Cerebellar cortex (tissue), 1 donor: ENCODE measurements around the gene LARGE2.
"Not testable (repeated sequence)": the region's sequence is repeated elsewhere in the genome, so short reads cannot be mapped to it uniquely, and the experiment has no call there.

ENCODE experiments used
- DNase-seq: peaks from one replicate; pipeline ENCODE4 v3.0.0-alpha.2; 2015; ENCODE audit warnings: low spot score

Gene LARGE2

DNA sequence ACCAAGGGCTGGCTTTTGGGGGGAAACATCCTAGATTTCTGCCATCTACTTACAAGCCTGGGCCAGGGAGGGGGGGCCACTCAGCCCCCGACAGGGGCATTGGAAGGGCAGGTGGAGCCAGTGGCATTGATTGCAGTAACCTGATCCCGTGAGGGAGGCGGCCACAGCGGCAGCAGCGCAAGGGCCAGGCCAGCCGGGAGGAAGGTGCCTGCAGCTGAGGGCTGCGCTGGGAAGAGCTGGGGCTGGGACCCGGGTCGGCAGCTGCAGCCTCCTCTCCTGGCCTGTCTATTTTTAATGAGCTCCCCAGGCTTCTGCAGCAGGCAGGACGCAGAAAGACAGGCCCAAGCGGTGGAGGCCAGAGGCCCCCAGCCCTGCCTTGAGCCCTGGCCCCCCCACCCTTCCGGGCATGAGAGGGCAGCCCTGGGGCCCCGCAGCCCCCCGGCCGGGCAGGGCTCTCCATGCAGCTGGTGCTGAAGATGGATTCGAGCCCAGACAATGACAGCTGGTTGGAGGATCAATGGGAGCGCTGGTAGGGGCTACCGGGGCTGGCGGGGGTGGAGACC lies 26.0 kb upstream of the LARGE2 start:
- DNase-seq: no peak

DNA sequence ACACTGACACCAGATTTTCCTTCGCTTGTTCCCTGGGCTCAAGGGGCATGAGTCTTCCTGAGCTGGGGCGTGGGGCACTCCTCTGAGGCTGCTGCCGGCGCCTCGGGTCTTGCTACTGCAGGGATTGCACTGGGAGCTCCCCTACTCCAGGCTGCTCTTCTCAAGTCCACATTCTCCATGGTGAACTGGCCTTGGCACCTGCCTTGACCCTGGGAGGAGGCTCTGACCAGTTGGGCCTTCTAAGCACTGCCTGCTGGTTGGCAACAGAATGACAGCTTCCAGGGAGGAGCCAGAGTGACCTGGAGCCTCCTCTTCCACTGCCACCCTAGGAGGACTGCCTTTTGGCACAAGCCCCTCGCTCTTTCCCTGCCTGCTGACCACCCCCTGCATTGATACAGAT lies 24.9 kb upstream of the LARGE2 start:
- no peak for DNase-seq

DNA sequence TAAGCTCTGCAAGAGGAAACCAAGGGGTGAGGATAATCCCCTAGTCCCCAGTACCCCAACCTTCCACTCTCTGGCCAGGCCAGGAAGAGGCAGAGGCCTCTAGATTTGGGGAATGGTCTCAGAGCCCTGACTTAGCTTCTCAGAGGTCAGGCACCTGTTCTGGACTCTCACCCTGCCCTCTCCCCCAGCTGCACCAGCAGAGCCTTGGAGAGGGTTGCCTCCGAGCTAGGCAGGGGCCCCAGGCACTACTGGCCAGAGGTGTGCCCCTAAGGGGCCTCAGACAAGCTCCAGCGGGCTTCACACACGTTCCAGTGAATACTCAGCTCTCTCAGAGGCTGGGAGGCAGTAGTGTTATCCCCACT lies 23.4 kb upstream of the LARGE2 start:
- no peak for DNase-seq

DNA sequence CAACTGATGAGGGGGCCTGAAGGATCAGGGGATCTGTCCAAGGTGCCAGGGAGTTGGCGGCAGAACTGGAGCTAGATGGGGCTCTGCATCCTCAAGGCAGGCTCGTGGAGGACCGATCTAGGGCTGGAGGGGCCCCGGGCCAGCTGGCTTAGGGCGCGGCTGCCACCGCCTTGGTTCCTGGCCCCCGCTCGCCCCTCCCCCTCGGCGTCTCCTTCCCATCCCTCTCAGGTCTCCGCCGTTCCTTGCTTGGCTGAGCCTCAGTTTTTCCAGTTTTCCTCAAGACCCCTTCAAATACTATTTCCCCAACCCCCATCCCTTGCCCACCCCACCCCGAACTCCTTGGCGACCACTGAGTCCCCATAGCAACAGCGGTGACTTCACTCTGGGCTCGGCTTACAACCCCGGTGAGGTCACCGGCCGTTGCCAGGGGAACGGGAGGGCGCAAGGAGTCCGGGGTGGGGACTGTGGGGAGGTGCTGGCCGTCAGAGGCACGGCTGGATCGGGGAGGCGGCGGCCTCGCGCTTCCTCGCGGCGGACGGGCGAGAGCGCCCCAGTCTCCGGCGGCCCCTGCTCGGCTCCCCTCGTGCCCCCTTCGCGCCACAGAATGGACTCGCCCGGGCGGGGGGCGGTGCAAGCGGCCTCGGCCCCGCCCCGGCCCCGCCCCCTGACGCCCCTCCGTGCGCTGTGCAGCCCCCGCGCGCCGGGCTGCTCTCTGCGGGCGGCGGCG lies 22.8 kb upstream of the LARGE2 start:
- peak; percentile 88 for DNase-seq

DNA sequence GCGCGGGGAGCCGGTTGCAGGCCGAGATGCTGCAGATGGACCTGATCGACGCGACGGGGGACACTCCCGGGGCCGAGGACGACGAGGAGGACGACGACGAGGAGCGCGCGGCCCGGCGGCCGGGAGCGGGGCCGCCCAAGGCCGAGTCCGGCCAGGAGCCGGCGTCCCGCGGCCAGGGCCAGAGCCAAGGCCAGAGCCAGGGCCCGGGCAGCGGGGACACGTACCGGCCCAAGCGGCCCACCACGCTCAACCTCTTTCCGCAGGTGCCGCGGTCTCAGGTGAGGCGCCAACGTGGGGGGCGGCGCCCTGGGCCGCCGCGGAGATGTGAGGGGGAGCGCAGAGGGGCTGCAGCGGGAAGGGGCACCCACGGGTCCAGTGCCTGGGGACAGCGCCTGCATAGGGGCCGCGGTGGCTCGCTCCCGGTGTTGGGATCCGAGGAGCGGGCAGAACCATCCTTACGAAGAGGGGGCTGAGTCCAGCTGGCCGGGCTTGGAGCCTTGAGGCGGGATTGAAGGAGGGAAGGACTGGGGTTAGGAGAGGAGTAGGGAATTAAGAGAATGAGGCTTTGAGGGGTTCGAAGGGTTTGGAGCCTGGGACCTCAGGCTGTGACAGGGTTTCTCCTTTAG lies 22.2 kb upstream of the LARGE2 start:
- DNase-seq: not testable (repeated sequence)

DNA sequence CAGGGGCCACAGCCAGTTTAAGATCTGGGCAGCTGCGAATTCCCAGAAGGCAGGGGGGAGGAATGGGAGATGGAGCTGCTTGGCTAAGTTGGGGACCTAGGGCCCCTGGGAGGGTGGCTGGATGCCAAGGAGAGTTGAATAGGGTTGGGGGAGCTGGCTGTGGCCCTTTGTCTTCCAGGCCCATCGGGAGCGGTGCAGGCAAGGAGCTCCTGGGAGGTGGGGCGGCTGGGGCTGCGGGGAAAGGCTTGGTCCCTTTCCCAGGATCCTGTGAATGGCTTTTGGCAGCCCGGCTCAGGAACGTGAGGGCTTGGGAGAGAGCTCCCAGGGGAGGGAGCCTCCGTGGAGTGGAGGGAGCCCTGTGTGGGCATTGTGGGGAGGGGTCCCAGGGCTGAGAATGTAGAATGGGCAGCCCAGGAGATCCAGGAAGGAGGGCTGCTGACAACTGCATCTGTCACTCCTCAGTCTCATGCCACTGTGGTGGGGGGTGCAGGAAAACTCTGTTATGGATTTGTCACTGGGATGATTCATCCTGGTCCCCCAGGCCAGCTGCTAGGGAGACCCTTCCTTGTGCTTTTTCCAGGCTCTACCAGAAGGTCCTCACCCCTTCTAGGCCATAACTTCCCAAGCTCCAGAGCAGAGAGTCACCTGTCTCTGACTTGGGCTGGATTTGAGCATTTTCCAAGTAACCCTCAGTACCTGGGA lies 21.4 kb upstream of the LARGE2 start:
- DNase-seq: peak; percentile 48

DNA sequence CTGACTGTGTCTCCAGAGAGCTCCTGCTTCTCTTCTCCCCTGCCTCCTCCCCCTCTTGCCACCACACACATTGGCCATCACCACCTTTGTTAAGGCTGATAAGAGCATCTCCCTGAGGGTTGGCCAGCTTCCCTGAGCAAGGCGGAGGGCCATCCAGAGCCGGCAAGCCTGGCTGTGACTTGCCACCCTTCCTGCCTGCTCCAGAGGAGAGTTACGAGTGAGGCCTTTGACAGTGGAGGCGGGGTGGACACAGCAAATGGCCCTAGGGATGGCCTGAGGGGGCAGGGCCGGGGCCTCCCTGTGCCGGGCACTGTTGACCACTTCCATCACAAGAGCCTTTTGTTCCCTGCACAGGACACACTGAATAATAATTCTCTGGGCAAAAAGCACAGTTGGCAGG lies 20.8 kb upstream of the LARGE2 start:
- DNase-seq: peak; percentile 49

DNA sequence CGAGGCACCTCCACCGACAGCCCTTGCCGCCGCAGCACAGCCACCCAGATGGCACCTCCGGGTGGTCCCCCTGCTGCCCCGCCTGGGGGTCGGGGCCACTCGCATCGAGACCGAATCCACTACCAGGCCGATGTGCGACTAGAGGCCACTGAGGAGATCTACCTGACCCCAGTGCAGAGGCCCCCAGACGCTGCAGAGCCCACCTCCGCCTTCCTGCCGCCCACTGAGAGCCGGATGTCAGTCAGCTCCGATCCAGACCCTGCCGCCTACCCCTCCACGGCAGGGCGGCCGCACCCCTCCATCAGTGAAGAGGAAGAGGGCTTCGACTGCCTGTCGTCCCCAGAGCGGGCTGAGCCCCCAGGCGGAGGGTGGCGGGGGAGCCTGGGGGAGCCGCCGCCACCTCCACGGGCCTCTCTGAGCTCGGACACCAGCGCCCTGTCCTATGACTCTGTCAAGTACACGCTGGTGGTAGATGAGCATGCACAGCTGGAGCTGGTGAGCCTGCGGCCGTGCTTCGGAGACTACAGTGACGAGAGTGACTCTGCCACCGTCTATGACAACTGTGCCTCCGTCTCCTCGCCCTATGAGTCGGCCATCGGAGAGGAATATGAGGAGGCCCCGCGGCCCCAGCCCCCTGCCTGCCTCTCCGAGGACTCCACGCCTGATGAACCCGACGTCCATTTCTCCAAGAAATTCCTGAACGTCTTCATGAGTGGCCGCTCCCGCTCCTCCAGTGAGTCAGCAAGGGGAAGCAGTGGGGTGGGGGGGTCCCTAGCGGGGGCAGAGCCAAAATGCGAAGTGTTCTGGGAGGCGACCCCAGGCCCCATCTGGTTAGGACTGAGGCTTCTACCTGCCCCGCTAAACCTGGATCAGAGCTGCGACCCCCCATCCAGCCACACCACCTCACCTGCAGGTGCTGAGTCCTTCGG lies 19.7 kb upstream of the LARGE2 start:
- no peak for DNase-seq

DNA sequence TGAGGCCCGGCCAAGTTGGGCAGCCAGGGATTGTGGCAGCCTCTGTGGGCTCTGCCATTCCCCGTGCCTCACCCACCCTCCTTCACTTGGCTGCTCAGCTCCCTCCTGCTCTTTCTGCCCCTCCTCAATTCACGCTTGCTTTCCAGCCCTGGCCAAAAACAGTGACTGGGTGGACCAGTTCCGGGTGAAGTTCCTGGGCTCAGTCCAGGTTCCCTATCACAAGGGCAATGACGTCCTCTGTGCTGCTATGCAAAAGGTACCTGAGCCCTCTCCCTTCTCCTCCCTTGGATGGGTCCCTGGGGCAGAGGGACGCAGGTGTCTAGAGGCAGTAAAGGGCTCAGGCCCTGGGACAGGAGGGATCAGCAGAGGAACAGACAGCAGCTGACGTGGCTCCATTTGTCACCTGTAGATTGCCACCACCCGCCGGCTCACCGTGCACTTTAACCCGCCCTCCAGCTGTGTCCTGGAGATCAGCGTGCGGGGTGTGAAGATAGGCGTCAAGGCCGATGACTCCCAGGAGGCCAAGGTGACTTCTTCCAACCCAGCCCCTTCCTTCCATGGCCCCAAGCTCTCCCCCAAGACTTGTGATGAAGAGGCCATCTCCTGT lies 18.0 kb upstream of the LARGE2 start:
- DNase-seq: no peak

DNA sequence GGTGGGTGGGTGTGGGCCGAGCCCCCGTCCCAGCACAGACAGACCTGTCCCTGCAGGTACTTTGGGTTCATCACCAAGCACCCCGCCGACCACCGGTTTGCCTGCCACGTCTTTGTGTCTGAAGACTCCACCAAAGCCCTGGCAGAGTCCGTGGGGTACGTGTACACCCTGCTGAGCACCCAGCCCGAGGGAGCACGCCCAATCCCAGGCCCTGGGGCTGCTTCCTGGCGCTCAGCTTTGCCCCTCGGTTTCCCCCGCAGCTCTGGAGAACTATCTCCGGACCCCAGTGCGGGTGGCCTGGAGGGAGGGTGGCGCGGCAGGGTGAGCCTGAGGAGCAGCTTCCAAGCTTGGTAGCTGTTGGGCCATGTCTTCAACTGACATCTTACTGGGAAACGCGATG lies 17.4 kb upstream of the LARGE2 start:
- no peak for DNase-seq

DNA sequence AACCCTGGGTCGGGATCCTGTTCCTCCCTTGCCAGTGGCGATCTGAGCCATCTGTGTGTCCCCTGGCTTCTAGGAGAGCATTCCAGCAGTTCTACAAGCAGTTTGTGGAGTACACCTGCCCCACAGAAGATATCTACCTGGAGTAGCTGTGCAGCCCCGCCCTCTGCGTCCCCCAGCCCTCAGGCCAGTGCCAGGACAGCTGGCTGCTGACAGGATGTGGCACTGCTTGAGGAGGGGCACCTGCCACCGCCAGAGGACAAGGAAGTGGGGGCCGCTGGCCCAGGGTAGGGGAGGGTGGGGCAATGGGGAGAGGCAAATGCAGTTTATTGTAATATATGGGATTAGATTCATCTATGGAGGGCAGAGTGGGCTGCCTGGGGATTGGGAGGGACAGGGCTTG lies 16.9 kb upstream of the LARGE2 start:
- DNase-seq: not testable (repeated sequence)

DNA sequence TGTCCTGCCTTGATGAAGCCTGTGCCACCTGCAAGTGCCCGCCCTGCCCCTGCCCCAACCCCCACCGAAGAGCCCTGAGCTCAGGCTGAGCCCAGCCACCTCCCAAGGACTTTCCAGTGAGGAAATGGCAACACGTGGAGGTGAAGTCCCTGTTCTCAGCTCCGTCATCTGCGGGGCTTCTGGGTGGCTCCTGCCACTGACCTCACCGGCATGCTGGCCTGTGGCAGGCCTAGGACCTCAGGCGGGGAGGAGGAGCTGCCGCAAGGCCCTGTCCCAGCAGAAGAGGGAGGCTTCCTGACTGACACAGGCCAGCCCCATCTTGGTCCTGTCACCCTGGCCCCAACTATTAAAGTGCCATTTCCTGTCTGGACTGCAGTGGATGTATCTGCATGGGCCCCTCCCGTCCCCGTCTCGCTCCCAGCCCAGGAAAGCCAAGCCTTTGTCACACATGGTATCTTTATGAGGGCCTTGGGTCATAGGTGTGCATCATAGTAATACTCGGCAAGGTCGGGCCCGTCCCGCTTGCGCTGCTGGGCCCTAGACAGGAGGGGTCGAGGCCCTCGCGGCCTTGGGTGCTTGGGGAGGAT lies 16.3 kb upstream of the LARGE2 start:
- DNase-seq: no peak

DNA sequence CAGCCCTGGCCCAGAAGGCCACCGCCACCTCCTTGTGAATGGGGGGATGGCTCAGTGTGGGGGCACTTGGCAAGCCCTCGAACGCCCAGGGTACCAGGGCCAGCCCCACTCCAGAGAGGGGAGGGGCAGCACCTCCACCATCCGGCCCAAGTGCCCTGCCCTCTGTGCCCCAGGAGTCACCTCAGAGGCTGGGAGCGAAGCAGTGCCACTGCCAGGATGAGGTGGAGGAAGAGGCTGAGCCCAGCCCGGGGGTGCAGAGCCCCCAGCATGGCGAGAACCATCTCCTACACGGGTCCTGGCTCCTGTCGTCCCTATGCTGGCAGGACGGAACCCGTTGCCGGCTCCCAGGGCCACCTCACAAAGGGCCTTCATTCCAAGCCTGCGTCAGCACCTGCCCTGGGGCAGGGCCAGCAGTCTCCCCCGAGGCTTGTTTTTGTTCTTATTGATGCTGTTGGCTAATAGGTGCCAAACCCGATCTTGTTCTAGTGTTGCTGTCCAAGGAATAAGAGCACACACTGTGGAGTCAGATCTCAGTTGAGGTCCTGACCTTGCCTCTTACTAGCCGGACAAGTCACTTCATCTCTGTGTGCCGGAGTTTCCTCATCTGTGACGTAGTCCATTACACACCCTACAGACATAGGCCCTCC lies 15.4 kb upstream of the LARGE2 start, which contains the start of gene FREY1:
FREY1 (minus strand) TSS at position 307 of the 647 bp plus-strand sequence; CDS start at position 281, 26 bp downstream.
- no peak for DNase-seq

DNA sequence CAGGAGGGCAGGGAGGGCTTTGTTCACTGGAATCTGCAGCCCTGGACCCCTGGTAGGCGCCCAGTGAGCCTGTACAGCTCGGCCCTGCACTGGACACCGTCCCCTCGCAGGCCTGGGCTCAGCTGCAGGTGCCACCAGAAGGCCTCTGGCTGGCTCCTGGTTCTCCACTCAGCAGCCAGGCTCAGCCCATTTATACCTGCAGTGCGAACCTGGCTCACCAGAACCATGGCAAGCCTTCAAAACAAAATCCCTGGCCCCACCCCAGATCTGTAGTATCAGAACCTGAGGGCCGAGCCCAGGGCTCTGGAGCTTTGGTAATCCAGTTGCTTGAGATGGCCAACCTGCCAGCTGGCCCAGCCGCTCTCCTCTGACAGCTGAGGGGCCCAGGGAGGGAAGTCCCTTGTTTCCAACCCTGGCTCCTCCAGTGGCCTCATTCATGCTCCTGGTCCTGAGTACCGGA lies 14.5 kb upstream of the LARGE2 start:
- DNase-seq: peak; percentile 83

DNA sequence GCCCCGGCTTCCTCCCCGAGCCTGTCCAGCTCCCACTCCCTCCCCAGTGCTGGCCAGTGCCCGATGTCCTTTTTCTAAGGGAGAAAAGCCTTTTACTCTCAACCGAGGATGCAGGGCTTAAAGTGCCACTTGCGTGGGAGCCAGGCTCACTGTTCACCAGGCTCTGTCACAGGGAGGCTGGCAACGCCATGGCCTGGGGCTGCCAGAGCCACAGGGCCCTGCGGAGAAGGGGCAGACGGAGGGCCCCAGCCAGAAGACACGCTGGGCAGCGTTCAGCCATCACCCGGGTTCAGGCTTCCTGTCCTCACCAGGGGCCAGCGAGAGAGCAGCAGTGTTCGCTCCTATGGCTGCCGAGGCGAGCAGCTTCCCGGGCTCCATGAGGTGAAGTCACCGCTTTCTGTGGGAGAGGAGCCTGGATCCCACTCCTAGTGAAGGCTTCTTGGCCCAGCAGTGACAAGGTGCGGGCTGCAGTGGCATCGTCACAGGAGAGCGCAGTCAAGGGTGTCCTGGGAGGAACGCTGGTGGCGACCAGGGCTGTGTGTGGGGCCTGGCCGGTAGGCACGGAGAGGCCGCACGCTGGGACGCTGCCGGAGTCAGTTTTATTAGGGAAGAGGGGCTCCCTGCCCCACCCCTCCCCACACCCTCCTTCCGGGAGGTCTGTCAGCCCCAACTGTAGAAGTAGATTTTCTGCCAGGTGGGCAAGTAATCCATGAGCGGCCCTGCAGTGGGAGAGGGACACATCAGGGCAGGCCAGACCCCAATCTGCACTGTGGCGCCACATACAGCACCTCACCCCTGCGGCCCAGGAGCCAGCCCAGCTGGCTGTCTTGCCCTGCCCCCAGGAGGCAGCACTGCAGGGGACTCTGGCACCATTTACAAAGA lies 12.6 kb upstream of the LARGE2 start:
- DNase-seq: peak; percentile 44

DNA sequence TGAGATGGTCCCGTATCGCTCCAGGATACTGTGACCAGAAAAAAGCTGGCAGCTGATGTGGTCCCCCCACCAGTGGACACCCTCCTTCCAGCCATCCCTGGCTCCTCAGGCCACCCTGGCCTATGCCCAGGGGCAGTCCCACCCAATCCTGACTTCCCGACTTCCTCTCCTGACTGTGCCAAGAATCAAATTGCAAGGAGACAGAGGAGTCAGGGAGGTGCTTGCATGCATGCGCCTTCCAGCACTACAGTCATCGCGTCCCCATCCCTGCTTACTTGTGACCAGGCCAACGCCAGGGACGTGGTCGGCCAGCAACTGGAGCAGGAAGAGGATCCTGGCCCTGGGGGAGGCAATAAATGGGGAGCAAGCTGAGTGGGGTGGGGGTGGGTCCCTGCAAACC lies 11.8 kb upstream of the LARGE2 start:
- DNase-seq: no peak

DNA sequence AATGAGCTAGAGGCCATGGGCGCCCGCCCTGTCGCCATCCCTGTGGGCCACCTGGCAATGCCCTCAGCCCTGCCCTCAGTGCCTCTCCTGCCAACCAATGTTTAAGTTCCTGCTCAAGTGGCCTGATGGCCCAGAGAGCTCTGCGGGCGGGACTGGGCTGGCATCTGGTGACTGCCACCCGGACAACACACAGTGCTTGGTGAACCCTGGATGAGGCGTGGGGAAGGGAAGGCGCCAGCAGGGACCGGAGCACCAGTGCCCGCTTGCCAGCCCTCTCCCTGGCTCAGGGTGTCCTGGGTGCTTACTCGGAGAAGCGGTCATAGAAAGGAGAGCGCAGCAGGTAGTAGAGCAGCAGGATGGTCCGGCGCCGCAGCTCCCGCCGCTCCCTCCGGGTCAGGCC lies 8.9 kb upstream of the LARGE2 start:
- no peak for DNase-seq

DNA sequence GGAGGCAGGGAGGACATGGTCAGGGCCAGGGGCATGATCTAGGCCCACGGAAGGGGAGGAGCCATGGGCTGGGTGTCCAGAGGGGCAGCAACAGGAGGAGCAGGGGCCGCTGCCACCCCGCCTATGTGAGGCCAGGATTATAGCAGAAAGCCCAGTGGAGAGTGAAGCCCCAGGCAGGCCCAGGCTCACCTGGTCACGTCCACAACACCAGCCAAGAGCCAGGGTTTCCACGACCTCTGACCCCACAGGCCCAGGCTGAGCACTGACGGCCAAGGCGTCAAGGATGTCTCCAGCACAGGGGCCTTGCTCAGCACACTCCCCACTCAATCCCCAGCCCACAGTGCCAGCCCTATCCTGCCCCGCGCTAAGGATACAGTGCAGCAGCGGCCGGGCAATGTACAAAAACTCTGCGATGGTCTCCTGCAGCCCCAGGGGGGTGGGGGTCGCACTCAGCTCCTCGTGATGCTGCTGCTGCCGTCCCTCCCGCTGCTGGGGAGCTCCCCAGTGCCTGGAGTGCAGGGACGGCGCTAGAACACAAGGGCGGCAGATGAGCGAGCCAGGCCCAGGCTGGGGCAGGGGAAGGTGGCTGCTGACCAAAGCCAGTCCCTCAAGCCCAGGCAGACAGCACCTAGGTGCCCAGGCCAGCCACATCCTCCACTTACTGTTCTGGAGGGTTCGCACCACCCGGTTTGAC lies 8.4 kb upstream of the LARGE2 start:
- no peak for DNase-seq

DNA sequence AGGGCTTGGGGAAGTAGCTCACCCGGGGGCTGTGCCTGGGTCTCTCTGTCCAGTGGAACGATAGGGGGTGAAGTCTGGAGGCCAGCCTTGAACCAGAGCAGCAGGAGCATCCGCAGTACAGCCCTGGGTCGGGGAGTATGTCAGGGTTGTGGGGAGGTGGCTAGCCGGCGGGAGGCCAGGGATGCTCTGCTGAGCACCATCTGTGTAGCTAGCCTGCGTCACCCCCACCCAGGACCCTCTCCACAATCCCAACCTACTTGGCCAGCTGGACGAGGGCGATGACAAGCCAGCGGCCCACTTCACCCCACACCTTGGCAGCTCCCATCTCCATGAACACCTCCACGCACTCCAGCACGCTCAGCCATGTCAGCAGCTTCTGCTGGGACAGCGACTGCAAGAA lies 7.0 kb upstream of the LARGE2 start:
- DNase-seq: no peak
